ENCODE results near the gene OR10K1. TPM values are rescaled to one million over a fixed set of nuclear protein-coding genes. Genes with fewer than 3 reads are reported as not detected.

Gene OR10K1
- total and polyA plus RNA-seq, 9 of the 15 experiments (the other 6 are each of a cell fraction or from before 2014, with no cell fraction given) = not detected

GRCh38 chr1:158445376-158445775 is 16.3 kb upstream of the OR10K1 start:
- no peak overlapping the region for H3K4me3 ChIP-seq
- H3K27me3 ChIP-seq (ENCODE audit: control insufficient read depth in 2 of 2, insufficient read depth in 2 of 2, low read length in 2 of 2) = no peaks in the 10 kb centered on the region
- H3K9me3 ChIP-seq (replicated peaks; ENCODE audit: control insufficient read depth, insufficient read depth, low read depth, low read length) = no peaks in the 10 kb centered on the region
- DNase-seq (ENCODE audit: extremely low read depth in 1 of 4, low spot score in 3 of 4) (no peak), ATAC-seq (no peak), FAIRE-seq (no peak)
- 2% methylated on average over 4 of the region's 4 CpGs for WGBS (ENCODE audit: insufficient coverage, low coverage, missing lambda C conversion rate)
- no peaks in the 10 kb centered on the region for H3K36me3 ChIP-seq (ENCODE audit: control insufficient read depth, insufficient read depth, low read length)
- intact Hi-C loops (cut with micrococcal nuclease) (no loop called here), in situ Hi-C loops (cut with MboI) (no loop called here)
- H3K4me1 ChIP-seq (replicated peaks in 1 of 2; ENCODE audit: control insufficient read depth in 2 of 2, insufficient read depth in 2 of 2, low read length in 2 of 2) = no peaks in the 10 kb centered on the region
- no peaks in the 10 kb centered on the region for H4K20me1 ChIP-seq (replicated peaks; ENCODE audit: control insufficient read depth, insufficient read depth, low read length)
- no peak overlapping the region for H3K9ac ChIP-seq (ENCODE audit: insufficient read depth in 1 of 2, low read depth in 2 of 2, low read length in 2 of 2)
- H3K79me2 ChIP-seq (ENCODE audit: control insufficient read depth, insufficient read depth, low read length) = no peaks in the 10 kb centered on the region
- H3K27ac ChIP-seq (ENCODE audit: extremely low read depth, low read depth, low read length) = no peak overlapping the region
- CTCF ChIA-PET (ENCODE audit: low intra/inter-chr PET ratio) = no interaction called here
- BruUV-seq (replicated peaks) = no TSS peak
- H3K9me1 ChIP-seq (ENCODE audit: control insufficient read depth, insufficient read depth, low read length) = no peaks in the 10 kb centered on the region
- no peak overlapping the region for H3K4me2 ChIP-seq (ENCODE audit: insufficient read depth, low read length)
- POLR2A ChIA-PET = no interaction called here
- H2AFZ ChIP-seq (ENCODE audit: low read depth, low read length) = no peak overlapping the region
- TF ChIP-seq PREB (CRISPR knock-in tag; IDR thresholded peaks at IDR 0.05) = no peak
- no peak for TF ChIP-seq YY1 (IDR thresholded peaks at IDR 0.05; ENCODE audit: borderline replicate concordance in 1 of 3, control insufficient read depth in 1 of 3, extremely low read depth in 1 of 3, insufficient read depth in 3 of 3, insufficient read length in 1 of 3, insufficient replicate concordance in 2 of 3, low read depth in 1 of 3, low read length in 2 of 3)
- TF ChIP-seq ZNF584 (CRISPR knock-in tag; IDR thresholded peaks at IDR 0.05; ENCODE audit: low read depth) = no peak
- no peak for TF ChIP-seq ZNF76 (CRISPR knock-in tag; IDR thresholded peaks at IDR 0.05; ENCODE audit: borderline replicate concordance)
- TF ChIP-seq KDM5B (IDR thresholded peaks at IDR 0.05; ENCODE audit: insufficient replicate concordance, low read depth, low read length) = no peak
- TF ChIP-seq SMARCC2 (IDR thresholded peaks at IDR 0.05; ENCODE audit: low read depth) = no peak
- TF ChIP-seq RUNX1 (IDR thresholded peaks at IDR 0.05; ENCODE audit: low read depth) = no peak
- no peak for TF ChIP-seq ATF7 (IDR thresholded peaks at IDR 0.05)
- no peak for TF ChIP-seq RFX7 (CRISPR knock-in tag; IDR thresholded peaks at IDR 0.05)
- TF ChIP-seq CTCF (IDR thresholded peaks at IDR 0.05 in 2 of 3, conservative IDR thresholded peaks at IDR 0.05 in 1 of 3; ENCODE audit: insufficient read depth in 2 of 3, low read depth in 1 of 3, low read length in 3 of 3) = no peak
- TF ChIP-seq MEF2D (tag; conservative IDR thresholded peaks at IDR 0.05; ENCODE audit: low read depth) = no peak
- TF ChIP-seq TSHZ1 (CRISPR knock-in tag; IDR thresholded peaks at IDR 0.05) = no peak
- no peak for TF ChIP-seq CBX1 (IDR thresholded peaks at IDR 0.05; ENCODE audit: low read depth)
- TF ChIP-seq PCBP2 (IDR thresholded peaks at IDR 0.05; ENCODE audit: low read depth, low read length, poor library complexity, severe bottlenecking) = no peak
- TF ChIP-seq ZNF311 (CRISPR knock-in tag; IDR thresholded peaks at IDR 0.05) = no peak

All from K562 (cell line).